OCI-LY1 (cell line): ENCODE data around the gene STXBP3.
A peak's percentile ranks its signal among the peaks of the same experiment; 100 is the strongest.

Experiments
- H2AFZ ChIP-seq: fragments of 200-600 bp; sonication (generic), shearing (Covaris generic); 2 replicates; pipeline ENCODE4 v1.6.0; 2014; ENCODE audit warnings: antibody characterized with exemption, mild to moderate bottlenecking, low read length
- H3F3A ChIP-seq: fragments of 200-600 bp; sonication (generic), shearing (Covaris generic); 2 replicates; pipeline ENCODE4 v1.6.0; 2014; ENCODE audit warnings: mild to moderate bottlenecking, antibody characterized with exemption, low read length, moderate library complexity; ENCODE audit not compliant: insufficient read depth
- H3K27ac ChIP-seq: fragments of 200-600 bp; sonication (generic); 2 replicates; pipeline ENCODE4 v1.5.1; 2014; ENCODE audit warnings: low read length, mixed run types, mild to moderate bottlenecking, low read depth; ENCODE audit not compliant: poor library complexity, severe bottlenecking
- H3K27me3 ChIP-seq: fragments of 200-600 bp; sonication (generic); 2 replicates; pipeline ENCODE4 v1.6.0; 2014; ENCODE audit warnings: antibody characterized with exemption, mild to moderate bottlenecking, low read length, moderate library complexity; ENCODE audit not compliant: insufficient read depth
- H3K36me3 ChIP-seq: fragments of 200-600 bp; sonication (generic); 2 replicates; pipeline ENCODE4 v1.6.1; 2014; ENCODE audit warnings: mild to moderate bottlenecking, antibody characterized with exemption, low read length, moderate library complexity, mixed read lengths; ENCODE audit not compliant: insufficient read depth
- H3K4me1 ChIP-seq: fragments of 200-600 bp; sonication (generic); 2 replicates; pipeline ENCODE4 v1.5.1; 2014; ENCODE audit warnings: mild to moderate bottlenecking, low read length, moderate library complexity; ENCODE audit not compliant: insufficient read depth, severe bottlenecking
- H3K4me2 ChIP-seq: fragments of 200-600 bp; sonication (generic), shearing (Covaris generic); 2 replicates; pipeline ENCODE4 v1.6.1; 2014; ENCODE audit warnings: low read length
- H3K4me3 ChIP-seq: fragments of 200-600 bp; sonication (generic); 2 replicates; pipeline ENCODE4 v1.5.1; 2014; ENCODE audit warnings: low read length, low read depth, mild to moderate bottlenecking, mixed read lengths; ENCODE audit not compliant: poor library complexity, severe bottlenecking
- H3K79me2 ChIP-seq: fragments of 200-600 bp; shearing (Covaris generic); 2 replicates; pipeline ENCODE4 v1.6.1; 2016; ENCODE audit warnings: mixed run types, low read length, mixed read lengths; ENCODE audit not compliant: insufficient read depth
- H3K9ac ChIP-seq: fragments of 200-600 bp; sonication (generic), shearing (Covaris generic); 2 replicates; pipeline ENCODE4 v1.6.1; 2014; ENCODE audit warnings: mild to moderate bottlenecking, low read length, mixed read lengths
- H3K9me2 ChIP-seq: fragments of 200-600 bp; sonication (generic), shearing (Covaris generic); 2 replicates; pipeline ENCODE4 v1.6.1; 2014; ENCODE audit warnings: low read depth, mild to moderate bottlenecking, low read length, mixed read lengths
- H3K9me3 ChIP-seq: fragments of 200-600 bp; shearing (Covaris generic); 2 replicates; pipeline ENCODE4 v1.6.1; 2014; ENCODE audit warnings: low read length, mixed read lengths
- H4K20me1 ChIP-seq: fragments of 200-600 bp; sonication (generic), shearing (Covaris generic); 2 replicates; pipeline ENCODE4 v1.6.0; 2016; ENCODE audit warnings: mild to moderate bottlenecking, low read length; ENCODE audit not compliant: insufficient read depth
- EZH2 ChIP-seq: fragments of 200-600 bp; sonication (generic), shearing (Covaris generic); IDR thresholded peaks from 2 replicates; pipeline ENCODE4 v1.8.0; 2017; ENCODE audit warnings: borderline replicate concordance, mixed run types, mild to moderate bottlenecking, antibody characterized with exemption, low read length, moderate library complexity, mixed read lengths
- TF ChIP-seq, protein P1 (sequence below): fragments of 200-600 bp; sonication (generic), shearing (Covaris generic); IDR thresholded peaks from 2 replicates; pipeline ENCODE4 v1.5.1; 2017; ENCODE audit warnings: mild to moderate bottlenecking, antibody characterized with exemption, low read length, moderate library complexity, mixed read lengths

STXBP3 gene, protein sequence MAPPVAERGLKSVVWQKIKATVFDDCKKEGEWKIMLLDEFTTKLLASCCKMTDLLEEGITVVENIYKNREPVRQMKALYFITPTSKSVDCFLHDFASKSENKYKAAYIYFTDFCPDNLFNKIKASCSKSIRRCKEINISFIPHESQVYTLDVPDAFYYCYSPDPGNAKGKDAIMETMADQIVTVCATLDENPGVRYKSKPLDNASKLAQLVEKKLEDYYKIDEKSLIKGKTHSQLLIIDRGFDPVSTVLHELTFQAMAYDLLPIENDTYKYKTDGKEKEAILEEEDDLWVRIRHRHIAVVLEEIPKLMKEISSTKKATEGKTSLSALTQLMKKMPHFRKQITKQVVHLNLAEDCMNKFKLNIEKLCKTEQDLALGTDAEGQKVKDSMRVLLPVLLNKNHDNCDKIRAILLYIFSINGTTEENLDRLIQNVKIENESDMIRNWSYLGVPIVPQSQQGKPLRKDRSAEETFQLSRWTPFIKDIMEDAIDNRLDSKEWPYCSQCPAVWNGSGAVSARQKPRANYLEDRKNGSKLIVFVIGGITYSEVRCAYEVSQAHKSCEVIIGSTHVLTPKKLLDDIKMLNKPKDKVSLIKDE

GRCh38 chr1:108746382-108747170 is at the start of gene STXBP3:
STXBP3 (plus strand) TSS chr1:108746674; CDS start chr1:108746738, 64 bp downstream.
- no peak for TF ChIP-seq EZH2
- TF ChIP-seq, protein P1, sequence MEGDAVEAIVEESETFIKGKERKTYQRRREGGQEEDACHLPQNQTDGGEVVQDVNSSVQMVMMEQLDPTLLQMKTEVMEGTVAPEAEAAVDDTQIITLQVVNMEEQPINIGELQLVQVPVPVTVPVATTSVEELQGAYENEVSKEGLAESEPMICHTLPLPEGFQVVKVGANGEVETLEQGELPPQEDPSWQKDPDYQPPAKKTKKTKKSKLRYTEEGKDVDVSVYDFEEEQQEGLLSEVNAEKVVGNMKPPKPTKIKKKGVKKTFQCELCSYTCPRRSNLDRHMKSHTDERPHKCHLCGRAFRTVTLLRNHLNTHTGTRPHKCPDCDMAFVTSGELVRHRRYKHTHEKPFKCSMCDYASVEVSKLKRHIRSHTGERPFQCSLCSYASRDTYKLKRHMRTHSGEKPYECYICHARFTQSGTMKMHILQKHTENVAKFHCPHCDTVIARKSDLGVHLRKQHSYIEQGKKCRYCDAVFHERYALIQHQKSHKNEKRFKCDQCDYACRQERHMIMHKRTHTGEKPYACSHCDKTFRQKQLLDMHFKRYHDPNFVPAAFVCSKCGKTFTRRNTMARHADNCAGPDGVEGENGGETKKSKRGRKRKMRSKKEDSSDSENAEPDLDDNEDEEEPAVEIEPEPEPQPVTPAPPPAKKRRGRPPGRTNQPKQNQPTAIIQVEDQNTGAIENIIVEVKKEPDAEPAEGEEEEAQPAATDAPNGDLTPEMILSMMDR = peak; percentile 93
- peaks cover 5% of the 10 kb centered on the region; the same call in 1 of the 2 replicates for H3K79me2 ChIP-seq
- peak within 1 kb of the TSS; percentile 73 for H3K4me3 ChIP-seq
- no peaks in the 10 kb centered on the region for H3K9me3 ChIP-seq
- peak within 1 kb of the TSS; percentile 83 for H3K4me2 ChIP-seq
- no peaks in the 10 kb centered on the region for H3F3A ChIP-seq
- H4K20me1 ChIP-seq = no peaks in the 10 kb centered on the region
- H3K36me3 ChIP-seq = peaks cover 7% of the 10 kb centered on the region; the same call in 1 of the 2 replicates
- peak within 1 kb of the TSS; percentile 79 for H3K9ac ChIP-seq
- peaks cover 17% of the 10 kb centered on the region for H3K4me1 ChIP-seq
- 0 out of 2 replicates have a peak within 1 kb of the TSS, but pooled peaks have one; percentile 36 for H2AFZ ChIP-seq
- no peaks in the 10 kb centered on the region for H3K27me3 ChIP-seq
- H3K27ac ChIP-seq = peak within 1 kb of the TSS; percentile 25
- H3K9me2 ChIP-seq = no peaks in the 10 kb centered on the region

- H3K27me3 ChIP-seq = no peaks in the 10 kb centered on the region
- H3K9me2 ChIP-seq = no peaks in the 10 kb centered on the region
- H3K9me3 ChIP-seq = no peaks in the 10 kb centered on the region
- H3K4me3 ChIP-seq = no peak overlapping the region
- H2AFZ ChIP-seq = no peak overlapping the region
- peaks cover 27% of the 10 kb centered on the region for H3K4me1 ChIP-seq
- no peak for TF ChIP-seq EZH2
- TF ChIP-seq, protein P1 = no peak
- H3K79me2 ChIP-seq = peaks cover 18% of the 10 kb centered on the region
- no peak overlapping the region for H3K4me2 ChIP-seq
- no peak overlapping the region for H3K27ac ChIP-seq
- no peak overlapping the region for H3K9ac ChIP-seq
- 0 out of 2 replicates have a peak, but pooled peaks cover 2% of the 10 kb centered on the region for H4K20me1 ChIP-seq
- 0 out of 2 replicates have a peak, but pooled peaks cover 3% of the 10 kb centered on the region for H3F3A ChIP-seq
- H3K36me3 ChIP-seq = peaks cover 76% of the 10 kb centered on the region
Observed at GRCh38 chr1:108699375-108700332, 46.8 kb upstream of the STXBP3 start.
